Measurements from ENCODE around the gene DYNLT3.

Gene DYNLT3

DNA sequence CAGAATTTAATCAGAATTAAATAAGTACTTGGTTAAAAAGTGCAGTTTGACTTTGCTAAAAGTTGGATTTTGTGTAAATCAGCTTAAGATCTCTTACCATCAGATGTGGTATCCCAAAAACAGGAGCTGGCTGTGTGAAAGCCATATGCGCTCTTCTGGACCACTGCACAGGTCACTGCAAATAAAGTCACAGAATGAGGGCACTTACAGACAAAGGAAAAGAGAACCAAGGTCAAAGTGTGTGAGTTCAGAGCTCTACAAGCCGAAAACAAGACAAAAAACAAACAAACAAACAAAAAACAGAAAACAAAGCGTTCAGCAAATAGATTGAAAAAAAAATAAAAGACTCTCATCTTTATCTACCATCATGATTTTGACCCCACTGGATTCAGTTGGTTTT, 6.4 kb downstream of the DYNLT3 start:
- no peak for DNase-seq

DNA sequence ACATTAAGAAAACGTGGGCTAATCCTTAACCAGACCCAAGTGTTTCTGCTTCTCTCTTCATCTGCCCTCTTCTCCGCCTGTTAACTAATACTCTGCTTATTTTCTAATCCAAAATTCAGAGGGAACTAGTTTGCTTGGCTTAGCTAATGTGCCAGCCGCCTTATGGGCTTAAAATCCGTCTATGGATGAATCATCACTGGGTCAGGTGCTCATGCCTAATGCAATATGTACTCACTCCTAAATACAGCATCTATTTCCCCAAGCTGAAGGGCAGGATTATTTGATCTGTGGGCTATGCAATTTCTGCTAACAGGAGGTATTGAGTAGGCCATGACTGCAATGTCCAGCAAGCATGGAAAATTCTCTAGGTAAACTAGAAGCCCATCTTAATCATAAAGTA, 12.4 kb downstream of the DYNLT3 start:
- DNase-seq = no peak

DNA sequence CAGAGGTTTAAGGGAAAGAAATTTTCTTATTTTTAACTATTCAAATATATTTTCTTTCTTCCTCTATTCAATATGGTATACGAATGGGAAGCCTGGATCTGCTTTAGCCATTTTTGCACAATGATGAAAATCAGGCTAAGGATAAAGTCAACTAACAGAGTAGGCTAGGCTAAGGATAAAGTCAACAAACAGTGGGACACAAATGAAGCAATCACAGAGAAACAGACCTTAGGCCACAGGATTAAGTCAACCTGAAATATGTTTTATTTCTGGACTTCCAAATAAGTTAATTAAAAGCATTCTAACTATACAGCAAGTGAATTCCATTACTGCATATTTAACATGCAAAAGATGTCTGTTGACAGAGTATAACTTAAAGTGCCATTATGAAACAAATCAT, 17.0 kb downstream of the DYNLT3 start:
- DNase-seq = no peak

DNA sequence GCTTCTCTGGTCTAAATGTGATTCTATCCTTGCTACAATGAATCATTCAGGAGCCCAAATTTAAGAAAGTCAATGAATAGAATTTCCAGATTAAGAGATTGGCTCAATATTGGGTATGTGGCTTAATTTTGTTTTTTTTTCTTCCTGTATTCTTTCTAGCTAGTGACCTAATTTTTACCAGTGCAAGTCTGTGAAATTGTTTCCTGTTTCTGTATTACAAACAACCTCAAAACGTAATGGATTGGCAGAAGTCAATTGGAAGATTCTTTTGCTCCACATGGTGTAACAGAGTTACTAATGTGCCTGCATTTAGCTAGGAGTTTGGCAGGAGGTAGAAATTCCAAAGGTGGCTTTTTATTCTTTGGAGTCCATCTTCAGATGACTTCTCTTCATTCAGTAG, 17.6 kb downstream of the DYNLT3 start:
- no peak for DNase-seq

DNA sequence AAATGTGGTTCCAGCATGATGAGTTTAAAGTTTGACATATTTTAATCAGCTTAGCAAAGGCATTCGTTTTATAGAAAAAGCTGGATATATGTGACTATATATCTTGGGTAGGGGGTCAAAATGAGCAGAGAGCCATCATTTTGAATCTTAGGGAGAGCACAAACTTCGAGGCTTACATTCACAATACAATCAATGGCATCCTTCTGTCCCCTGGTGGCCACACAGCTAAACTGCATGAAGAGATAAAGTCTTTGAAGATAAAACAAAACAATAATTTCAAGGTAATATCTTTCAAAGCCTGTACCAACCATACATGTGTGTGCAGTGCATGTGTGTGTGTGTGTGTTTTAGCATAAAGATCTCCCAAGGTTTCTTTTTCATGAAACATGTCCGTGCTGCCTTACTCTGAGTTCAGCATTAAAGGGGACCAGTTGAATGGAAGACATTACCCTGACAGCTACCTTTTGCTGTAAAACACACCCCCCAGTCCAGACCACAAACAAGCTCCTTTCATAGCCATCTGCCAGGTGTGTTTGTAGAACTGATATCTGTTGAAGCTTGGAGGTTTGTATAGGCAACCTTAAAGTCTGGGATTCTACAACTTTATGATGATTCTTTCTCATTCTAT, 22.0 kb downstream of the DYNLT3 start:
- peak; percentile 9 for DNase-seq

DNA sequence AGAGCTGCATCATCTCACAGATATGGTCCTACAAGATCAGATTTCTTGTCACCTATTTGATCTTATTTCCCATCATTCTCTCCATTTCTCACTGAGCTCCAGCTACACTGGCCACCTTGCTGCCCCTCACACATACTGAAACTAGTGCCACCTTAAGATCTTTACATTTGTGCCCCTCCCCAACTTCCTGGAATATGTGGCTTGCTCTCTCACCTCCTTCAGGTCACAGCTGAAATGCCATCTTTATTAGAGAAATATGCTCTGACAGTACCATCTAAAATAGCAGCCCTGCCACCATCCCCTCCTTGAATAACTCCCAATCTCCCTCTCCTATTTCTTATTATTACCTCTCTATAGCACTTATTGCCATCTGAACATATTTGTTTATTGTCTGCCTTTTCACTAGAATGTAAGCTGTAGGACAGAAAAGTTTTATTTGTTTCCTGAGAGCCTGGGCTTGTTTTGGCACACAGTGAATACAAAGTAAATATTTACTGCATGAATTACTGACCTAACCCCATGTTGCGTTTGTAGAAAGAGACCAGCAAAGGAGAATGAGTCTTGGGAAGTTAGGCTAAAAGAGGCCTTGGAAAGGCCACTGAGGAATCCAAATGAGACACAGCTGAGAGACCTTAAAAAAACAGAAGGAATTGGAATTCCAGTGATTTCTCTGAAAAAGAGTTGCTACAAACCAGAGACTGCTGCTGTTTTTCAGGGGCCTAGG, 22.7 kb downstream of the DYNLT3 start:
- DNase-seq = no peak

DNA sequence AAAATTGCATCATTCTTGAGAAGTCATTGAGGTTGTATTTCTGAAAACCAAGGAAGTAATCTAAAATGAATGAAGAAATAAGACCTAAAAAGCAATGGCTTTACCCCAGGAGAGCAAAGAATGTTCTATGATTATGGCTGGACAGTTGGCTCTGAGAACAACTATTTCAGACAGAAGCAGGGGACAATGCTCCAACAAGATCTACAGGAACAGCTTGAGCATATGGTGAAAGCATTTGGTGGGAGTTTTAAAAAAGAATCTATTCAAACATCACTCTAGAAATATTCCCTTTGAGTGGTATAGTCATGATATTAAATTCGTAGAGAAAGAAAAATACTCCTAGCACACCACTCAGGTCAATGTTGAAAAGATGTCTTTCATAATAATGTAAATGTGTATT, 26.7 kb downstream of the DYNLT3 start:
- DNase-seq = no peak

DNA sequence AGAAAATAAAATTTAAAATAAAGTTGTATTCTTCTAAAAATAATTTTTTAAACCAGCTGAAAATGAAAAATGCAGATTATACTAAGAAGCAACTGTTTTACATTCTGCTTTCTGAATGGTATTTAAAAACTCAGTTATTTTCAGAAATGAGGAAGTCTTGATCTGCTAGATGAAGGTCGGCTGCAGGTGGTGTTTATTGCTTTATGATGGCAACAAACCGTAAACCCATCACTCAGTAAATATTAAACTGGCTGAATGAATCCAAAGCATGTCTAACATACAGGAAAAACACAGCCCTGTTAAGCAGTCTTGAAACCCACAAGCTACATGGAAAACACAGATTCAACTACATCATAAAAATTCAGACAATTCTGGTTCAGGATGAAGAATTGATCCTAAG, 29.3 kb downstream of the DYNLT3 start:
- peak; percentile 3 for DNase-seq

DNA sequence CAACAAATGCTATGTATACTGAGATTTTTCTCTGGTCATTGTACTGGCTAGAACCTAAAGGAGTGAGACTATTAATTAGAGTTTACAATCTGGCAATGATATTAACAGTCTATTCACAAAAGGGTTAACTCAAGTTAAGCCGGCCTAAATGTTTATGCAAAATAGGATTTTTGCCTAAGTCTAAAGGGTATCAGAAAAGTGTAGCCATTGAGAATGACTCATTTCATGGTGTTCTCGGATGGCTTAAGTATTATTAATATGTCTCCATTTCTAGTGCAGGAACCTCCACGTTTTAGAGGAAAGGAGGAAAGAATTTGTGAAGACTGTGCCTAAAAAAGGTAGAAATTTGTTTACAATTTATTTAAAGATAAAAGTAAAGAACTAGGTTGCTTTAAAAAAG, 29.8 kb downstream of the DYNLT3 start:
- DNase-seq = no peak

DNA sequence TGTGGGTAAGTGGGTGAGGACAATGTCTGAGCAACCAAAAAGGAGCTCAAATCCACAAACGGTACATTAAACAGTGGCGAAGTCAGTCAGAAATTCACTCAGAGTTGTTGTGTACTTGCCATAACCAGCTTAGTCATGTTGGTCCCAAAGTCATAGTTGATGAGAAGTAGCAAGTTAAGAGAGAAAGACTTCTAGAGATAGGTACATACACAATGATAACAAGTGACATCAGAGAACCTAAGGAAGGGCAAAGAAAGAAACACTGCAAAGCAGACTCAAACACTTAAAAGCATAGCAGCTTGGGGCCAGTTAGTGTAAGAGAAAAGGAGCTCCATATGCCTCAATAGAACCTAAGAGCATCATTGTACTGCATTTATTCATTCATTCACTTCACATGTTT, 30.2 kb downstream of the DYNLT3 start:
- DNase-seq = no peak

DNA sequence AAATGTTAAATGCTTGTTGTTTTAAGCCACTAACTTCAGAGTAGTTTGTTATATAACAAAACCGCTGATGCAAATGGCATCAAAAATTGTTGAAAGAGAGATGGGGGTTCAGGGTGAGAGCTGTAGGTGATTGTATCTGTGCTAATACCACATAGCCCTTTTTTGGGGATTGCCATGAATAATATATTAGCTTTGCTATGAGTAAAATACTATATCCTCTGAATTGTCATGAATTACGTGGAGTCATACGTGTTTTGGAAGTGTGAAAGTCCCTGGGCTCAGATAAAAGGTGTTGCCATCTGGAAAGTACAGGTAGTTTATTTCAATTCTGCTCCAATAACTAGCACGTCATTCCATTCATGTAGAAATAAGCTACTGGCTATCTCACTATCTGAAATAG, 30.6 kb downstream of the DYNLT3 start:
- peak; percentile 12 for DNase-seq

DNA sequence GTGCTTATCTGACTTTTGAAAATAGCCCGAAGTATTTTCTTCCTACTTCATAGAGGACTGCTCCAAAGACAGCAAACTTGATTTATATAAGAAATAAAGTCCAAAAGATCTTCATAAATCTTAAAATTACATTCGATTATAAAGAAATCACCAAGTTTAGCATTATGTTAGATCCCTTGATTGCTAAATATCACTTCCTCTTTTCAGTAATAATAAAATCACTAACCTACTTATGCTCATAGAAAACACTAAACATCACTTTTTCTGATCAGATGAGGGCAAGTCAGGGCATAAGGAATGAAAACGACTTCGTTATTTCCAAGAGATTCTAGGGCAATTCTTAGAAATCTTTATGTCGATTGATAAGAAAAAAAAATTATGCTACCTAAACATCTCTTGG, 32.0 kb downstream of the DYNLT3 start:
- no peak for DNase-seq

DNA sequence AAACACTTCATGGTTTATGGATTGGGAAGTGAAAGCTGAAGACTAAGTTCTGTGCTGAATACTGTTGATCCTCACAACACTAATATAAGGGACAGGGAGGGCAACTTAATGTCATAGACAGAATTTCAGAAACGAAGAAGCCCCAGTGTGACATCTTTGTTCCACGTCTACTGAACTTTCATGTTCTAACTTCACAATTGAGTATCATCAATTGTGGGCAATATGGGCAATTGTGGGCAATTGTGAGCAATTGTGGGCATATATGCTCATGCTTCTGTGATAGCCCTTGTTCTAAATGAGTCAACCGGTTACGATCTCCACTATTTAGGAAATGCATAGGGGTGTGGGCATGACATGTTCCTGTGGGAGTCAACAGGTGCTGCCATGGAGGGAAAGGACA, 33.8 kb downstream of the DYNLT3 start:
- no peak for DNase-seq

DNA sequence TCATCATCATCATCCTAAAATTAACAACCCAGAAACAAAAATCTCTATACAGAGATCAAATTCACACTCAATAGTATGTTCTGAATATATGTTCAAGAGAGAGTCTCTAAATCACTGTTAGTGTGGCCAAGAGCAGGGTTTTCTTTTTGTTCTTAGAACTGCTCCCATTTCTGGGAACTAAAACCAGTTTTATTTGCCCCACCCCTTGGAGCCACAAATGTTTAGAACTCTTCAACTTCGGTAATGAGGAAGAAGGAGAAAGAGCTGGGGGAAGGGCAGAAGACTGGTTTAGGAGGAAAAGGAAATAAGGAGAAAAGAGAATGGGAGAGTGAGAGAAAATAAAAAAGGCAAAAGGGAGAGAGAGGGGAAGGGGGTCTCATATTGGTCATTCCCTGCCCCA, 35.3 kb downstream of the DYNLT3 start:
- DNase-seq = no peak

DNA sequence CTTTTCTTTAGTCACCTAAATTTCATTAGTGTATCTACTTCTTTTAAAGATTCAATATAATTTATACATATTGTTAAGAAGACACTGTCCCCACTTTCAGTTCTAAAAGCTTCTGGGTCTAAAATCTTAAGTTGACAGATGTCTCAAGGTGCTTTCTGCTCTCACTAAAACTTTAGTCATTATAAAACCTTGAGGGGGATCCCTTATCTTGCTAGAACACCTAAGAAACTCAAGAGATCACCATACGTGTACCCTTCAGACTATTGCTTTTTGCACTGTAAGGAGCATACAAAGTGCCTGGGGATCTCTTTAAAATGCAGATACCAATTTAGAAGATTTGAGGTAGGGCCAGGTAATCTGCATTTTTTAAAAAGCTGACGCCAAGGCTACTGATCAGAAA, 37.4 kb downstream of the DYNLT3 start:
- DNase-seq = no peak

DNA sequence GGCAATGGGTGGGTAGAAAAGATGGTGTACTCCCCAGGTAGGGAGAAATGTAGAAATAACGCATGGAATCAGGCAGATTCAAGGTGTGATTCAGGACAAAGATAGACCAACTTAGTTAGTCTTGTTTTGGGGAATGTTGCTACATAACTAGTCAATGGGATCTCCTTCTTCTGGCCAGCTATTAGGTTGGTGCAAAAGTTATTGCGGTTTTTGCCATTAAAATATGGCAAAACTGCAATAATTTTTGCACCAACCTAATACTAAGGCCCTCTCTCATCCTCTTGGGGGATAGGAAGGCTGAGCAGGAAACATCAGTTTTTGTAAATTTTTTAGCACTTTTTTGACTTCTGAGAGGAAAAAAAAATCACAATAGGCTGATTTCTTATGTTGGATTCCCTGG, 44.3 kb downstream of the DYNLT3 start:
- no peak for DNase-seq

DNA sequence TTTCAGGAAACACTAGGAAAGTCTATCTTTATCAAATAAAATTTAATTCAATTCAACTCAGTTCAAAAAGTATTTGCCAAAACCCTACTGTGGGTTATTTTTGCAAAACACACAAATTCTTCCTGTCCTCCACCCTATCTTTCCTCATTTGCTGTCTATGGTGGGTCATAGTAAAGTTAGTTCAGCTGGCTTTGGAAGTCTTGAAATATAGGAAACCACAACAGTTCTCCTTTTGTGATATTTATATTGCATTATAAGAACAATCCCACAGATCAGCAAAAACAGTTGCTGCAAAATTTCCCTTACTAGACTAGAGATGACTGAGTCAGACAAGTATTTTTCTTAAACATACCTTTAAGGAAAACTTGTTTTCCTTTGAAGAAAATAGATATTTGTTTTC, 45.3 kb downstream of the DYNLT3 start:
- DNase-seq = no peak

DNA sequence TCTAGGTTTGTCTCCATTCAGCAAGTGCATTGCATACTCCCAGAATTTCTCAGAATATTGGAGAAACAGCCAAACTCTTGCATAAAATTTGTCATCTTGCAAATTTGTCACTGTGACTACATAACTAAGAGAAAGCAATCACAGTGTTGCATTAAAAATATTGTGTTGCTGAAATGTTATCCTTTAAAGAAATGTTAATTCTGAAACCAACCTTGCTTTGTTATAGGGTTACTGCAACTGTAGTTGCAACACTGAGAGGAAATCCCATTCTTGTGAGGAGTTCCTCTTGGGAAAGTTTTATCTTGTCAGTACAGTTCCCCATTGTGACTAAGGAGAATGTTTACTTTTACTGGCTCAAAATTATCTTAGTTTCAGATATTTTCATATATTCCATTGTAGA, 46.7 kb downstream of the DYNLT3 start:
- no peak for DNase-seq

DNA sequence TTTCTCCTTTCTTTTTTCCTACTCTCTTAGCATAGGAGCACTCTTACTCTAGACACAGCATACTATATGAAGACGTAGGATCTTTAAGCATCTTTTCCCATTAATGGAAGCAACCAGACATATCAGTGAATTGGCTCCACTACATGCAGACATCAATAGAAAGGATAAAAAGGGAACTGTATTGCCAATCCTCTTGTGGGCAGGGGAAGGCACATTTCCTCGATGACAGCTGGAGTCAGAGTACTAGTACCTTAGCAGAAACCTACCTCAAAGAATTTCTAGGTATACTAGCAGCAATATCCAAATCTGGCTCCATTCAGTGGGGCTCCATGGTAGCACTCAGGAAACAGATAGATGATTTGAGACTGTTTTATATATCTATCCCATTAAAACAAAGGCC, 47.4 kb downstream of the DYNLT3 start:
- no peak for DNase-seq

DNA sequence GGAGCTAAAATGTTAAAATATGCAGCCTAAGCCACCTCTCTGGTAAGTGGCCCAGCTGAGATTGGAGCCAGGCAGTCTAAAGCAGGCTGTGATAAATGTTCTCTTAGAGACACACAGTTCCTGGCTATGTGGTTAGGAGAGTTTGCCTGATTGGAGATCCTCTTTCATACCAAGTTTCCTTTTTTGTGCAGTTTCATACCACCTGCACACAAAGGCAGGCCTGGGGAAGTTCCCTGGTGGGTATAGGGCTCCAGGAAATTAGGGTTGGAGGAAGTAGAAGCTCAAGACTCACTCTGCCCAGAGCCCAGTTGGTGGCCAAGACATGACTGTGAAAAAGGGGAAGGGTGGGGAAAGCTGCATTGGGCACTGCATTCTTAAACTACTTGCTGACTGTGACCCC, 50.6 kb downstream of the DYNLT3 start:
- DNase-seq = no peak

DNA sequence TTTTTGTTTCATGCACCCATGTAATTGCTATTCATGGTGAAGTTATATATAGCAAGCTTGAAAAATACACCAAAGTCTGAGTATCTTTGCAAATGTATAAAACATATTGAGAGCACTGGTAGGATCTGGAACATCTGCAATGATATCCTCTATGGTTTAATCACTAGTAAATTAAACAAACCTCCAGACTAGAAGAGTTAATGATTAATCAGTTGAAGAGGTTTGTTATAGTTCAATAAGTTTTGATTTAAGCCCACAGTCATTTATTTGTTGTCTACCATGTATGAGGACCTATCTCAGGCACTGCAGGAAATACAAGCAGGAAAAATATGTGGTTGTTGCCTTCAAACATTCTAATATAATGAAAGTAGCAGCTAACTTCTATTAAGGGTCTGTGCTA, 51.1 kb downstream of the DYNLT3 start:
- no peak for DNase-seq

Data from NCI-H2171 treated with DMSO at 0.1 percent for 48 hours (cell line).